Stimulated activated naive CD8-positive, alpha-beta T cell treated with anti-CD3 and anti-CD28 coated beads, Interleukin-15, amount 100 ng/mL, for 72 hours (primary cell): ENCODE results near the gene PSMF1.
A peak's percentile ranks its signal among the peaks of the same experiment; 100 is the strongest.
"Not testable (repeated sequence)": the region's sequence is repeated elsewhere in the genome, so short reads cannot be mapped to it uniquely, and the experiment has no call there.

ENCODE experiments used
- ATAC-seq: fragments of 150-1000 bp; cut with Tn5 transposase; 2 replicates; pipeline ENCODE4 v1.10.0; 2021; ENCODE audit warnings: mild to moderate bottlenecking, moderate library complexity
- DNase-seq, 2 donors: peaks; one replicate each; pipeline ENCODE4 v3.0.0; 2021 to 2022
- H3K27ac Mint-ChIP-seq, 2 donors: one replicate each; pipeline ENCODE4 v1.8.0; 2022; ENCODE audit warnings: mild to moderate bottlenecking in 2 of 2, mixed read lengths in 2 of 2, moderate library complexity in 2 of 2
- H3K27me3 Mint-ChIP-seq: one replicate; pipeline ENCODE4 v1.8.0; 2022; ENCODE audit warnings: mixed read lengths
- H3K4me1 Mint-ChIP-seq: one replicate; pipeline ENCODE4 v1.8.0; 2022; ENCODE audit warnings: mild to moderate bottlenecking, mixed read lengths
- H3K4me3 Mint-ChIP-seq, 2 donors: one replicate each; pipeline ENCODE4 v1.8.0; 2022; ENCODE audit warnings: mild to moderate bottlenecking in 2 of 2, mixed read lengths in 2 of 2, moderate library complexity in 1 of 2
- H3K9me3 Mint-ChIP-seq, 2 donors: one replicate each; pipeline ENCODE4 v1.8.0; 2022; ENCODE audit warnings: mixed read lengths in 2 of 2

The PSMF1 gene

DNA sequence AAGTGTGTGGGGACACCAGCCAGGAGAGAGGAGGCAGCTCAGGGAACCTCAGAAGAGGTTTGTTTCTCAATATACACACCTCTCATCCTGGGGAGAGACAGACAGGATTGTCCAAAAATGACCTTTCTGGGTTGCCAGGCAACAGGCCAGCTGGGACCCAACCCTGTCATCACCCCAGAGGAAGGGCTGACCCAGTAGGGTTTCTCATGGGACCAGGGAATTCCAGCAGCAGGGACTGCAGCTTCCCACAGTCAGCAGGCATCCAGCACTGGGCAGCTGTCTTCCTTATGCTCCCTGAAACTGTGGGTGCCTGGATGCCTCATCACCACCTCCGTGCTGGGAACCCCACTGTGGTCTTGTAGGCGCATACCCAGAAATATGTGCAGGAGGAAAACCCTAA, 86.2 kb downstream of the PSMF1 start:
- no peak overlapping the region for H3K27ac Mint-ChIP-seq
- no peaks in the 10 kb centered on the region for H3K27me3 Mint-ChIP-seq
- H3K9me3 Mint-ChIP-seq, result no peaks in the 10 kb centered on the region
- peaks cover 8% of the 10 kb centered on the region for H3K4me1 Mint-ChIP-seq
- ATAC-seq (no peak), DNase-seq (no peak)
- no peak overlapping the region for H3K4me3 Mint-ChIP-seq

DNA sequence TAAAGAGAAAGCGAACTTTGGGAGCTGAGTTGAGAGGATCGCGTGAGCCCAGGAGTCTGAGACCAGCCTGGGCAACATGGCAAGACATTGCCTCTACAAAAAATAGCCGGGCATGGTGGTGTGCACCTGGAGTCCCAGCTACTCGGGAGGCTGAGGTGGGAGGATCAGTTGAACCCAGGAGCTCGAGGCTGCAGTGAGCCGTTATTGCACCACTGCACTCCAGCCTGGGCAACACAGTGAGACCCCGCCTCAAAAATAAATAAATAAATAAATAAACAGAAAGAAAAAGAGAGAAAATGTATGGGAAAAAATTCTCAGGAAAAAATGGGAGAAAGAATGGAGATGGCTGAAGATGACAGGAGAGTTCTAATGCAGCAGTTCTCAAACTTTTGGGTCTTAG, 87.4 kb downstream of the PSMF1 start:
- Mint-ChIP-seq H3K27me3 (no peaks in the 10 kb centered on the region), H3K4me3 (no peak overlapping the region), H3K27ac (no peak overlapping the region), H3K9me3 (no peaks in the 10 kb centered on the region), H3K4me1 (no peaks in the 10 kb centered on the region)
- DNase-seq, result no peak
- ATAC-seq, result no peak

DNA sequence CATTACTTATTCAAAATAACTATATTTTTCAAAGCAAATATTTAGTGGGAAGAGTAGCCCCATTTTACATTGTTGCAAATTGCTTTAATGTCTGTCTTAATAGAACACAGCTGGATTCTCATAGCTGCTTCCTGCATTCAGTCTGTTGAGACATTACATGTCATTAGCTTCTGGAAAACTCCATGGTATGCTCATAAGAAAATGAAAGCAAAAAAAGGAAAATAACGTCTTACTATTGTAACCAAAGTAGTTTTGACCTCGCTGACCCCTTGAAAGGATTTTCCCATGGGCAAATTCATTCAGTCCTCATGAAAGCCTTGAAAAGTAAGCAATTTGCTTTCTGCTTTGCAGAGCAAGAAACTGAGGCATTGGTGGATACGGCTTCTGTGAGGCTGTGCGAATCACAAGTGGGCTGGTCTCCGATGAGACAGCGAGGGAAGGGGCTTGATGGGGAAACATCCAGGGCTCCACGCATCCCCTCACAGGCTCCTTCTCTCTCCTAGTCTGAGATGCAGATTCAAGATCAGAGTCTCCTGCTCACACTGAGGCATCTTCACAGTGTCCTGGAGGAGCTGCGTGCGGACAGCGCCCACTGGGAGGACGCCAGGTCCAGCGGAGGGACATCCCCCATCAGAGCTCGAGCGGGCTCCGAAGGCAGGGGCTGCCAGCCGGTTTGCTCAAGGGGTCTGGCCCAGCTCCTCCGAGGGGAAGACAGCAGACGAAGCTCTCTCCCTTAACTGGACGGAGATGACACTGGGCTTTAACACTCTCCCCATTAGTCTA, 88.2 kb downstream of the PSMF1 start:
- Mint-ChIP-seq H3K4me3 (no peak overlapping the region), H3K9me3 (no peaks in the 10 kb centered on the region), H3K4me1 (no peaks in the 10 kb centered on the region), H3K27me3 (no peaks in the 10 kb centered on the region), H3K27ac (no peak overlapping the region)
- DNase-seq, result no peak
- no peak for ATAC-seq

DNA sequence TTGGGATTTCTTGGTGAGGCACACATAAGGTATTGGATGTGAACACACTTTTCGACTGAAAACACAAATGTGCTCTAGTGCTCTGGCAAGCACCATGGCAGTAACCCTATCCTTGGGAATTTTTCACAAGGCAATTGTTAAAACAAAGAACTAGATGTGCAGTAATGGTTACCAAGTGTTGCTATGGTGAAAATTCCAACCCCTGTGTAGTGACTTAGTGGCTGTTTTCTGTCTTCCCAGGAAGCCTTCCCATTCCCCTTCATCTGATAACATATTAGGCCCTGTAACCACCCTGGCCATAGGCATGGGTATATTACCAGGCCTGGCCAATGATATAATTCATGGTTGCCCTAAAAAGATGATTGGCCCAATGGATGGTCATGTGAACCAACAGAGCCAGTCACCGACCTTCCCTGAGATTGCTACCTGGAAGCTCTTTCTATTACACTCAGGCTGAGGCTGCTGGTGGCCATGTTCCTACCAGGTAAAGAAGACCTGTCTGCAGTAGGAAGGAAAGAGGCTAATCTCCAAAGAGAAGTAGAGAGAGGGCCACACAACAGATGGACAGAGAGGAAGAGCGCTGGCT, 89.0 kb downstream of the PSMF1 start:
- Mint-ChIP-seq H3K27ac (no peak overlapping the region), H3K4me3 (no peak overlapping the region), H3K9me3 (no peaks in the 10 kb centered on the region), H3K4me1 (peaks cover 4% of the 10 kb centered on the region), H3K27me3 (no peaks in the 10 kb centered on the region)
- DNase-seq (no peak), ATAC-seq (no peak)

DNA sequence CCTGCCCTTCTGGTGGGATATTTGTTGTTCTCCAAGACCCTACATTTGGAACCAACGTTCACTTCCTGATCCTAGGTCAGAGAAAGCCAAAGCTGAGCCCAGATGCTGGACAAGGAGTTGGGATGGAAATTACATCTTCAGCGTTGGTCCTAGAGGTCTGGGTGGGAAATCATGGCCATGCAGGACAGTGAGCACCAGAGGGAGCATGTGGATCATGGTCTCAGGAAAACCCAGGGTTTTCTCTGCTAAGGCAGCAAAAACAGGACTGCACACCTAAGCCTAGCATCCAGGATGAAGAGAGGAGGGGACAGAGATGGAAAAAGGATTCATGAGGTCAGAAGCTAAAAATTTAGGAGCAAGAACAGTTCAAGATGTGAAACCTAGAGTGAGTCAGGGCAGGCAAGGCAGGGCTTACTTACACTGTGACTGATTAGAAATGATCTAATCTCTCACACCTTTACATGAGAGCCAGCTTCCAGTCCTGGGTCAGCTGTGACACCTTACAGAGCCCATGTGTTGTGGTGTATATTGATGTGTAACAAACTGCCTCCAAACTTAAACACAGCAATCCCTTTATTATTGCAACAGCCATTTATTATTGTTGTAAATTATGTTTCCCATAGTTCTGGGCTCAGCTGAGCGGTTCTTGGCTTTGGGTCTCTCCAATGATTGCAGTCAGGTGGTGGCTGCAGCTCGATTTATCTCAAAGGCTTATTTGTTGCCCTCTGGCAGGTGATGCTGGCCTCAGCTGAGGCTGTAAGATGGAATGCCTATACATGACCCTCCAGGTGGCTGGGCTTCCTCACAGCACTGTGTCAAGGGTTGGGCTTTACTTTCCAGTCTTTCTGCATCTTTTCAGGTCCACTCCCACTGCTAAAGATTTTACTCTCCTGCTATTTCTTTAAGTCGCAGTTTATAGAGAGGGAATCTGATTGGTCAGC, 91.3 kb downstream of the PSMF1 start:
- ATAC-seq, result peak; percentile 69
- Mint-ChIP-seq H3K9me3 (no peaks in the 10 kb centered on the region), H3K4me1 (peaks cover 19% of the 10 kb centered on the region), H3K27ac (no peak overlapping the region), H3K27me3 (no peaks in the 10 kb centered on the region), H3K4me3 (no peak overlapping the region)
- DNase-seq, result no peak

DNA sequence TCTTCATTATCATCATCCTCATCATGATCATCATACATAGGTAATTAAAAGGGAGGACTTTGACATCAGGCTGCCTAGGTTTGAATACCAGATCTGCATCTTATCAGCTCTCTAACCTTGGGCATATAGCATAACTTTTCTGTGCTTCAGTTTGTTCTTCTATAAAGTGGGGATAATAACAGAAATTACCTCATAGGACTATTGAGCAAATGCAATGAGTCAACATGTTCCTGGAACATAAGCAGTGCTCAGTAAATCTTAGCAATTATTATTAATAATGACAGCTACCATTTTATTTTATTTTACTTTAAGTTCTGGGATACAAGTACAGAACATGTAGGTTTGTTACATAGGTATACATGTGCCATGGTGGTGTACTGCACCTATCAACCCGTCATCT, 92.1 kb downstream of the PSMF1 start:
- DNase-seq (no peak), ATAC-seq (no peak)
- Mint-ChIP-seq H3K4me3 (no peak overlapping the region), H3K4me1 (peaks cover 27% of the 10 kb centered on the region), H3K27ac (no peak overlapping the region), H3K9me3 (no peaks in the 10 kb centered on the region), H3K27me3 (no peaks in the 10 kb centered on the region)

DNA sequence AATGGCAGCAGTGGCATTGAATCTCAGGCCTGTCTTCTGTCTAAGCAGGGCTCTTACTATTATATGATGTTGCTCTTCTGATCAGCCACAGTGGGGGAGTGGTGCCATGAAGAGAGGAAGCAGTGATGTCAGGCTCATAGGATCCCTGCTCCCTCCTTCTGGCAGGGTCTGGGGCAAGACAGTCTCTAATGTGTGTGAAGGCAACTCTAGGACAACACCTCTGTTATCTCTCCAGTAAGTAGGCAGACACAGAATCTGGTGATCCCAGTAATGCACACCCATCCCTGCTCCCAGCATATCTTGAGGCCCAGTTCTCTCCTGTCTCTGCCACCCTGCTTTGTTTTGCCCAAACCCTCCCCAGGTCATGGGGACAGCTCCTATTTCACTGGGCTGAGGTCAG, 93.6 kb downstream of the PSMF1 start:
- Mint-ChIP-seq H3K9me3 (no peaks in the 10 kb centered on the region), H3K27ac (no peak overlapping the region), H3K27me3 (no peaks in the 10 kb centered on the region), H3K4me3 (no peak overlapping the region), H3K4me1 (peaks cover 42% of the 10 kb centered on the region)
- ATAC-seq (no peak), DNase-seq (no peak)

DNA sequence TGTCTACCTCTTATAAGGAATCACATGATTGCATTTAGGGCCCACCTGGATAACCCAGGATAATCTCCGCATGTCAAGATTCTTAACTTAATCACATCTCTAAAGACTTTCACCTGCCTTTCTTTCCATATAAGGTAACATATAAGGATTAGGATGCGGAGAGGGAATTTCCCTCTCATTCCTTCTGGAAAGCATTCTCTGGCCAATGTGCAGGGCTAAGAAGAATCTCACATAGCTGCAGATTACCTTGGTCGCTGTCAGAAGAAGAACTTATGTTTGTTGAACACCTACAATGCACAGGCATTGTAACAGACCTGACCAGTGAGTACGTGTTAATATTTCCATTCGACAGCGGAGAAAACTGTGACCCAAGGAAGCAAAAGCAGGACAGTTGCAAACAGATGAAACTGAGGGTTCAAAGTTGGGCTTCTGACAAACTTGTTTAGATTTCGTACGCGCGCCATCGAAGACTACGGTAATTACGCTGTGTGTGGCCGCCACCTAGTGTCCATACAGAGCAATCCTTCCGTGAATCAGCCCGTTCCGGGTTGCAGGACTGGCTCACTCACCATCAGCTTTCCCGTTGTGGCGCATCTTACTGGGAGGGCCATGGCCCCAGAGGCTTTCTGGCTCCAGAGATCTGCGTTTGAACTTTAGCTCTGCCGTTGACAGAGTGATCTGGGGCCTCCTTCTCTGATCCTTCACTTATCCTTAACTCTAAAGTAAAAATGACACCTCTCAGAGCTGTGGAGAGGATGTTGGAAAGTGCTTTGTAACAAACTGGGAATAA, 94.4 kb downstream of the PSMF1 start:
- Mint-ChIP-seq H3K27ac (peak overlapping the region in 1 of 2 donors; percentile 42), H3K4me1 (peaks cover 50% of the 10 kb centered on the region), H3K9me3 (no peaks in the 10 kb centered on the region), H3K27me3 (no peaks in the 10 kb centered on the region), H3K4me3 (peak overlapping the region; percentile 19 to 53)
- ATAC-seq (peak; percentile 90), DNase-seq (peak; percentile 65 to 68)

DNA sequence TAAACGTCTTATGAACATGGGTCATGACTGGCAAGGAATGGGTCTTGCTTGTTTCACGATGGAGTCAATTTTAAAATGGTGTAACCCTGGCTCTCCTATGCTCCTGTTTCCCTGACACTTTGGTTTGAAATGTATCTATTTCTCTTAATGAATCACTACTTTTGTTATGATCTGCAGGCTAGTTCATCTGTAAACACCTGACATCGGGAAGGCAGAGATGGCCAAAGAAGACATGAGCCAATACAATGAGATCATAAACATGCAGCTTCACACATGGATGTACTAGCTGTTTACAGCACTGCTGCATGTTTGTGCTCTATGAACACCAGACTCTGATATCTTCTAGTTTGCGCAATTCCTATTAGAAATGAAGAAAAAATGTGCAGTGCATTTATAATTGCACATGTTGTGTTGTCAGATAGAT, 96.4 kb downstream of the PSMF1 start:
- no peak overlapping the region for H3K4me3 Mint-ChIP-seq
- no peak for ATAC-seq
- H3K27ac Mint-ChIP-seq, result no peak overlapping the region
- no peaks in the 10 kb centered on the region for H3K27me3 Mint-ChIP-seq
- no peak for DNase-seq
- H3K9me3 Mint-ChIP-seq, result no peaks in the 10 kb centered on the region
- H3K4me1 Mint-ChIP-seq, result peaks cover 53% of the 10 kb centered on the region

DNA sequence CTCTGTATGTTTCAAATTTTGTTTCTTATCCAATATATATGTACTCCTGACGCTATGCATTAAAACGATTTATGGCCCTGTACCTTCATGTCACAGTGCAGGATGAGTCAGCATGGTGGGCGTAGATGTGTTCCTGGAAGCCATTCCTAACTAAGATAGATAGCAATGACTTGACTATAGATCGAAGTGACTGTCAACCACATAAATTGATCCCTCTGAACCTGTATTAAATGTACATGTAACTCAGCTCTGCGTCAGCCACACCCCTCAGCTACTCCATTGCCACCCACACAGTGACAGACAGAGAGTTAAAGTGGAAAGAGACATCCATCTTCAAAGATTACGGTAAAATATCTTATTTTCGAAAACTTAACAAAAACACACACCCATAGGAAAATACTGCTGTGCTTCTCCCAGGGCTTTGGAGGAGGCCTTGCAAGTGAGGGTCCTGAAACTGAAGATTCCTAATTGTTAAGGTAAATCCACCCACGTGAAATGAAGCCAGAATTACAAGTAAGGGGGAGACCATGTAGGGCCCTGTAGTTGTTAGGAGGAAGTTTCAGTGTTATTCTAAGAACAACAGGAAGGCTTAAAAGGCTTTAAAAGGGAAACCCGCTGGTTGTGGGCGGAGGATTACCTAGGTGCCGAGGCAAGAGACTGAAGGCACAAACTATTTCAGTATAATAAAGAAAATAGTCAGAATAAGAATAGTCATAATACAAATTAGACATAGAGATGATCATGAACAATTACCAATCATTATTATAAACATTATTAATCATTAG, 97.2 kb downstream of the PSMF1 start:
- DNase-seq, result peak; percentile 18 to 43
- ATAC-seq, result peak; percentile 78
- Mint-ChIP-seq H3K27ac (peak overlapping the region; percentile 69 to 89), H3K4me3 (peak overlapping the region; percentile 71 to 76), H3K4me1 (peaks cover 53% of the 10 kb centered on the region), H3K27me3 (no peaks in the 10 kb centered on the region), H3K9me3 (no peaks in the 10 kb centered on the region)

DNA sequence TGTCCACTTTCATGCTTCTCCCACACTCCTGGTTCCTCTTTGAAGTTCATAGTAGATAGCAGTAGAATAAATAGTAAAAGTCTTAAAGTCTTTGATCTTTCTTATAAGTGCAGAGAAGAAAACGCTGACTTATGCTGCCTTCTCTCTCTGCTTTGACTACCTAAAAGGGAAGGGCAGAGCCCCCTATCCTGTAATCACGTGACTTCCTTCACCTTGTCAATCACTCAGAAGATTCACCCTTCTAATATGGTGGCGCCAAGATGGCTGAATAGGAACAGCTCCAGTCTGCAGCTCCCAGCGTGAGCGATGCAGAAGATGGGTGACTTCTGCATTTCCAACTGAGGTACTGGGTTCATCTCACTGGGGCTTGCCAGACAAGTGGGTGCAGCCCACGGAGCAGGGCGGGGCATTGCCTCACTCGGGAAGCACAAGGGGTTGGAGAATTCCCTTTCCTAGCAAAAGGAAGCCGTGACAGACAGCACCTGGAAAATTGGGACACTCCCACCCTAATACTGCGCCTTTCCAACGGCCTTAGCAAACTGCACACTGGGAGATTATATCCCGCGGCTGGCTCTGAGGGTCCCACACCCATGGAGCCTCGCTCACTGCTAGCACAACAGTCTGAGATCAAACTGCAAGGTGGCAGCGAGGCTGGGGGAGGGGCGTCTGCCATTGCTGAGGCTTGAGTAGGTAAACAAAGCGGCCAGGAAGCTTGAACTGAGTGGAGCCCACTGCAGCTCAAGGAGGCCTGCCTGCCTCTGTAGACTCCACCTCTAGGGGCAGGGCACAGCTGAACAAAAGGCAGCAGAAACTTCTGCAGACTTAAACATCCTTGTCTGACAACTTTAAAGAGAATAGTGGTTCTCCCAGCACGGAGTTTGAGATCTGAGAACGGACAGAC, 98.4 kb downstream of the PSMF1 start:
- peak overlapping the region in 1 of 2 donors; percentile 36 for H3K27ac Mint-ChIP-seq
- H3K27me3 Mint-ChIP-seq, result not testable (repeated sequence)

More for the DNA sequence above, 98.4 kb downstream of the PSMF1 start:
- Mint-ChIP-seq H3K4me3 (peak overlapping the region; percentile 44 to 62), H3K4me1 (peaks cover 53% of the 10 kb centered on the region)
- ATAC-seq, DNase-seq, H3K9me3 Mint-ChIP-seq: not testable (repeated sequence)
